COLO668 (cell line): ENCODE measurements around the gene UPK1B.

Source experiments
- DNase-seq: peaks from one replicate; lab custom pipeline; 2025; ENCODE audit not compliant: unreplicated experiment; lab: John Stamatoyannopoulos, UW

UPK1B gene

GRCh38 chr3:119175872-119176756 lies 2.7 kb downstream of the UPK1B start:
- DNase-seq = no peak

- no peak for DNase-seq
Measured at GRCh38 chr3:119176778-119177177, 3.4 kb downstream of the UPK1B start.

- DNase-seq = no peak
Measured at GRCh38 chr3:119177321-119177720, 3.9 kb downstream of the UPK1B start.

GRCh38 chr3:119181765-119182164 lies 8.4 kb downstream of the UPK1B start:
- no peak for DNase-seq

- DNase-seq = no peak
Measured at GRCh38 chr3:119184111-119184510, 10.7 kb downstream of the UPK1B start.

- no peak for DNase-seq
Measured at GRCh38 chr3:119184796-119185570, 11.6 kb downstream of the UPK1B start.

- no peak for DNase-seq
Measured at GRCh38 chr3:119187266-119187665, 13.9 kb downstream of the UPK1B start.

DNA sequence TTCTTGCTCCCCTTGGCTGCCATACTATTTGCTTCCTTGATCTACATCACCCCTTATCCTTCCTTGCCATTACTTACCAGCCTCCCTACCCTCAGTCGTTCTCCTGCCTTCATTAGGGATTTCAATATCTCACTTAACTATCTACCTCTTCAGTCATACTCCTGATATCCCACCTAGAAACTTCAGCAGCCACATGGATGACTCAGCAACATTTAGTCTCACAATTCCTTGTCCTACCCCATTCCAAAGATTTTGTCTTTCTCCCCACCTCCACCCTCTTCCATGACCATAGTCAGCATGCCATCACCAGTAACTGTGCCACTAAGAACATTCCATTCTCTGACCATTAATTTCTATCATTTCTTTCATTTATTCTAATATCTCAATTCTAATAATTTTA lies 18.4 kb downstream of the UPK1B start:
- no peak for DNase-seq

- DNase-seq = no peak
Measured at GRCh38 chr3:119194237-119195150, 21.1 kb downstream of the UPK1B start.

DNA sequence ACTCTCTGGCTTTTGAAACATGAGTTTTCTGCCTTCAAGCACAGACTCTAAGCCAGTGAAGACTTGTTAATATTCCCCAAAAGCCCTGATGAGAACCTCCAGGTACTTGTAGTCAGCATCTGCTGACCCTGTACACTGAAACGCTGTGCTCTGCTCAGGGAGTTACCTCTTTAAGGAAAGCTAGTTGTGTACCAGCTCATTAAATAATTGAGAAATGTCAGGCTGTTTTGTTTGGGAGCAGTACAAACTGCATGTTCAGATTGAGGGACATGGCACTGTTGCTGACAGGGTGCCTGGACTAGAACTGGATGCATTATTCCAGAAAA lies 21.7 kb downstream of the UPK1B start:
- DNase-seq = no peak

- DNase-seq = no peak
Measured at GRCh38 chr3:119195911-119196310, 22.5 kb downstream of the UPK1B start.

DNA sequence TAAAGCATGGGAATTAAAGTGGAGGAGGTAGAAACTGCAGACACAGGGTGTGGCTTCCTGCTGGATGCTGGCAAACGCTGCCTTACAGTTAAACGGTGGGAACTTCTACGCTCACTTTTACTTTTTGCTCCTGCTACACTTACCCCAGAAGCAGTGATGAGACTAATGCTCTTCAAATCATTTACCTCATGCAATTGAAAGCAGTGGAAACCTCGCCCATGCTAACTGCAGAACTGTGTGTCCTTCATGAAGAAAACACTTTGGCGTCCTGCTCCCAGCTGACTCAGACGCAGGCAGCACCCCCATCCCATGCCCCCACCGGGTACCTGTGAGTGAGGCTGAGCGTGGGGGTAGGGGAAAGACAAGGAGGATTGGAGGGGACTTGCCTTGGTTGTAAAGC lies 31.8 kb downstream of the UPK1B start:
- no peak for DNase-seq

- no peak for DNase-seq
Measured at GRCh38 chr3:119205685-119206084, 32.3 kb downstream of the UPK1B start.

- no peak for DNase-seq
Measured at GRCh38 chr3:119206611-119207511, 33.5 kb downstream of the UPK1B start.

- DNase-seq = no peak
Measured at GRCh38 chr3:119207512-119207875, 34.1 kb downstream of the UPK1B start.

DNA sequence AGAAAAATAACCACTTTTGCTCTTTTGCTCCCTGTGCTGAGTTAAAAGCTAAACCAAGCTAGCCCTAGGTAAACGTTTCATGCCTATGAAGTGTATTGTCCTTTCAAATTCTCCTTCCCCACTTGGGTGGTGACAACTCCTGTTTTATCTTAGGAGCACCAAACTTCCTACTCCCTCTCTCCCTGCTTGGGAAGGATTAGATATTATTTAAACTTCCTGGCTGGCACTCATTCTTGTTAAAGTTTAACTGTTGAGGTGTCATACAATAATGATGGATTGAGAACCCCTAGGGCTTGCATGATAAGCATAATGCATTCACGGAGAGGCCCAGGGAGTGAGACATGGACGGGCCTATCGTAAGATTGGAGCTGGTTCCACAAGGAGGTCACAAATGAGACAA lies 37.8 kb downstream of the UPK1B start:
- no peak for DNase-seq

DNA sequence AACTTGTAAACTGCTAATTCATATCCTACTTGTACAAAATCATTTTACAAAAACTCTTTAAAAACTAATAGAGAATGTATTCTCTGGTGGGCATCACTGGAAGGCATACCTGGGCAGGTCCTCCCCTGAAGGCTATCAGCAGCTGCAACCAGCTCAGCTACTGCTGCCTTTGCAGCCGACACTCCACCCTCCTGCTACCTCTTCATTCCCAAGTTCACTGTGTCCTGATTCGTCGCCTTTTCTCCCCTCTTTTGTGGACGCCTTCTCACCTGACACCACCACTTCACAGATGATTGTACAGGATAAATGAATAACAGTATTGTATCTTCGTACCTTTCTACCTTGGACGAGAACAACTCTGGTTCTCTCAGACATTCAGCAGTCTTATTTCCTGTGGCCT lies 38.4 kb downstream of the UPK1B start:
- DNase-seq = no peak

DNA sequence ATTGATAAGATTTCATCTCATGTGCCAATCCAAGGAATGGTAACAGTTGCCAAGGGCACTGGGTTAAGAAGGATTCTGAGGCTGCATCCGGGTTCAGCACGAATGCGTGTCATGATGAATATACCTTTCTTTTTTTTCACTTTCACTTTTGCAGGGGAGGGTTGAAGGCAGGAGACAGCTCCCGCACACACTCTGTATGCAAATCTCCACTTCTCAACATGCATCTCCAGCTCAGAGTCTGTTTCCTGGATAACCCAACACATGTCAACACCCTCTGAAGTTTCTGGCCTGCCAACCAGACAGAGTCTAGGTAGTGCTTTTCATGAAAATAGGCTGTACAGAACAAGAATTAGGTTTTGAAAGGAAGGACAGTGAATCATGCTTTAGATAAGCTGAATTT lies 45.7 kb downstream of the UPK1B start:
- no peak for DNase-seq

DNA sequence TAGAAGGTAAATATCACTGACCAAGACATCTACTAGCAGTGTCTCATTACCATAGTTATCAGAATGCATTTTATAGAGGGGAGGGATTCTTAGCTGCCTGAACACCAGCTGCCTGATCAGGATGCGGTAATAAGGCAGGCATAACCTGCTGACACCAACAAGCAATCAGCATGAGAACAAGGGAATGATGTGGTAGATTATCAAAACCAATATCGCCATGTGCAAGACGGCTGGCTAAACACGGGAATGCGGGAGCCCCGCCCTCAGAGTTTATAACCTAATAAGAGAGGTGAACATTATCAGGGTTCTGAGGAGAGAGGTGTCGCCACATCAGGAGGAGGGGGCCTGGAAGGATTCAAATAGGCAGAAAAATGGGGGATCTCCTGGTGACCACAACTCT lies 46.8 kb downstream of the UPK1B start:
- no peak for DNase-seq

GRCh38 chr3:119220970-119221667 lies 47.7 kb downstream of the UPK1B start:
- DNase-seq = no peak
